ENCODE results near the gene RAB40B.

DNA sequence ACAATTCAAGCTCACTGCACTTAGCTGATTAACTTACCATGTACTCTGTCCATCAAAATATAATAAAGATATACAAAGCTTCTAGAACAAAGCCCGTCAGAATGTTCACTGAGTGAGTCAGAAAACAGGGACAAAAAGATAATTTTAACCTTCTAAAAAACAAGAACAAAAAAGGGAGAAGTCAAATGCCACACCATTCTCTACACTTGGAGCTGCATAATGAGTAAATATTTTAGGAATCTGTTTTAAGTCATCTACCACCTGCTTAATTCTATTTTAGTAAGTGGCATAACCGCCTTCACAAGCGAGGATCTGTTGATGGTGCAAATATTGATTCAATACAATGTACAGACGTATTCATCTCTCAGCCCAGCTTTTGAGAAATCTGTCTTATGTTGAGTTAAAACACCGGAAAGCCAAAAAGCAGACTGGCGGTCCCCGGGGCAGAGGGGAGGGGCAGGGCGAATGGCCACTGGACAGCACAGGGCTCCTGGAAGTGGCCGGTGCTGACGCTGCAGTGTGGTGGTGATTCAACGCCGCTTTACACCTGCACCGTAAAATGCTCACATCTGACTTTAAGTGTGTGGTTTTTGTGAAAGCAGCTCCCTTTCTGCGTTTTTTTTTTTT, 20.1 kb downstream of the RAB40B start:
- TF ChIP-seq ZNF143 (CRISPR knock-in tag; IDR thresholded peaks at IDR 0.05): no peak
- no peak for TF ChIP-seq ZNF407 (CRISPR knock-in tag; IDR thresholded peaks at IDR 0.05; ENCODE audit: not compliant biosample characterization)
- TF ChIP-seq, protein P1, sequence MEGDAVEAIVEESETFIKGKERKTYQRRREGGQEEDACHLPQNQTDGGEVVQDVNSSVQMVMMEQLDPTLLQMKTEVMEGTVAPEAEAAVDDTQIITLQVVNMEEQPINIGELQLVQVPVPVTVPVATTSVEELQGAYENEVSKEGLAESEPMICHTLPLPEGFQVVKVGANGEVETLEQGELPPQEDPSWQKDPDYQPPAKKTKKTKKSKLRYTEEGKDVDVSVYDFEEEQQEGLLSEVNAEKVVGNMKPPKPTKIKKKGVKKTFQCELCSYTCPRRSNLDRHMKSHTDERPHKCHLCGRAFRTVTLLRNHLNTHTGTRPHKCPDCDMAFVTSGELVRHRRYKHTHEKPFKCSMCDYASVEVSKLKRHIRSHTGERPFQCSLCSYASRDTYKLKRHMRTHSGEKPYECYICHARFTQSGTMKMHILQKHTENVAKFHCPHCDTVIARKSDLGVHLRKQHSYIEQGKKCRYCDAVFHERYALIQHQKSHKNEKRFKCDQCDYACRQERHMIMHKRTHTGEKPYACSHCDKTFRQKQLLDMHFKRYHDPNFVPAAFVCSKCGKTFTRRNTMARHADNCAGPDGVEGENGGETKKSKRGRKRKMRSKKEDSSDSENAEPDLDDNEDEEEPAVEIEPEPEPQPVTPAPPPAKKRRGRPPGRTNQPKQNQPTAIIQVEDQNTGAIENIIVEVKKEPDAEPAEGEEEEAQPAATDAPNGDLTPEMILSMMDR (CRISPR knock-in tag; IDR thresholded peaks at IDR 0.05): no peak
- TF ChIP-seq ATRX (CRISPR knock-in tag; IDR thresholded peaks at IDR 0.05; ENCODE audit: borderline replicate concordance): no peak
- no peak for TF ChIP-seq POLR2A (IDR thresholded peaks at IDR 0.05; ENCODE audit: insufficient read depth in 1 of 2, low read depth in 2 of 2, low read length in 2 of 2)
- TF ChIP-seq ZNF549 (CRISPR knock-in tag; IDR thresholded peaks at IDR 0.05): no peak
- TF ChIP-seq MIER3 (CRISPR knock-in tag; IDR thresholded peaks at IDR 0.05; ENCODE audit: borderline replicate concordance): no peak
- TF ChIP-seq KDM1A (CRISPR knock-in tag; IDR thresholded peaks at IDR 0.05): no peak
